ENCODE results near the gene TFEC. TPM values are rescaled to one million over a fixed set of nuclear protein-coding genes. Genes with fewer than 3 reads are reported as not detected.

The TFEC gene, protein sequence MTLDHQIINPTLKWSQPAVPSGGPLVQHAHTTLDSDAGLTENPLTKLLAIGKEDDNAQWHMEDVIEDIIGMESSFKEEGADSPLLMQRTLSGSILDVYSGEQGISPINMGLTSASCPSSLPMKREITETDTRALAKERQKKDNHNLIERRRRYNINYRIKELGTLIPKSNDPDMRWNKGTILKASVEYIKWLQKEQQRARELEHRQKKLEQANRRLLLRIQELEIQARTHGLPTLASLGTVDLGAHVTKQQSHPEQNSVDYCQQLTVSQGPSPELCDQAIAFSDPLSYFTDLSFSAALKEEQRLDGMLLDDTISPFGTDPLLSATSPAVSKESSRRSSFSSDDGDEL
- total RNA-seq (2022; extraction: Qiagen RNA extraction), result 0.01 to 0.07 TPM (median 0.07 TPM) in 3 of 5 replicates, not detected in the others

DNA sequence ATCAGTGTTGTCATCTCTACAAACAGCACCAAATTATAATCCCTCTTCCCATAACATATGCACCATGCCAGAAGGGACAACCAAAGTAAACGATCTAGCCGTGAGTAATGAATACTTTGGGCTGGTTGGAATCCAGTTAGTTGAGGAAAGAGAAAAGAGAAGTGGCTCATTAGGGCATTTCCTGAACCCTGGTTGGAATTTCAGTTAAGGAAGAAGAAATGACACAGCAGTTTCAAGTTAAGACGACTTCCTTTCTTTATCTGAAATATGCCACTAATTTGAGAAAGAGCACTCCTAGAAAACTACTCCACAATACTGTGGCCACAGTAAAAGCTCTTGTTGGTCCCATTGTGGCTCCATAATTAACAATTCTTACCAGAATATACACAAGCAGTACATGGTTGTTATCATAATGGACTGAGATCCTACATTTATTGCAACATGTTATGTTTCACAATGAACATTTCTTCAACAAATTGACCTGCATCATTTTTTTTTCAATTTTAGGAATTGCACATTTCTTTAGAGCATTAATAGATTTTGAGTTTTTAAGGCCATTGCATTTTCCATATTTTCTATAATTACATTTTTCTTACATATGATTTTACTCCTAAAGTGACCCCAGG is at the start of gene TFEC:
TFEC (minus strand) TSS at position 113 of the 626 bp plus-strand sequence. CDS start 46,322 bp downstream, outside the sequence.

Other genes starting within 250 kb of the TFEC start
- 59.9 to 86.8 TPM (median 70.0 TPM) in 5 replicates for gene TES, start 179.8 kb upstream of the TFEC start, total RNA-seq (2022; extraction: Qiagen RNA extraction)

Measured in A549 treated with AZD2906 at 1 μM for 4 hours (cell line).